KMS-11 (cell line): ENCODE data around the gene FAM13B.

ENCODE experiments used
- H2AFZ ChIP-seq: fragments of 200-600 bp; sonication (generic); 2 replicates; pipeline ENCODE4 v1.6.1; 2016; ENCODE audit warnings: antibody characterized with exemption, mixed run types, low read depth
- H3K27ac ChIP-seq: fragments of 200-600 bp; sonication (generic); 2 replicates; pipeline ENCODE4 v1.6.1; 2016; ENCODE audit warnings: mild to moderate bottlenecking, mixed run types
- H3K27me3 ChIP-seq: fragments of 200-600 bp; sonication (generic); 2 replicates; pipeline ENCODE4 v1.6.1; 2017; ENCODE audit warnings: mild to moderate bottlenecking, low read depth, mixed run types, moderate library complexity; ENCODE audit not compliant: insufficient read depth
- H3K36me3 ChIP-seq: fragments of 200-600 bp; sonication (generic); 2 replicates; pipeline ENCODE4 v1.6.1; 2017; ENCODE audit warnings: mild to moderate bottlenecking, mixed run types; ENCODE audit not compliant: insufficient read depth
- H3K4me1 ChIP-seq: fragments of 200-600 bp; sonication (generic); 2 replicates; pipeline ENCODE4 v1.6.1; 2016; ENCODE audit warnings: mild to moderate bottlenecking, low read depth, mixed run types; ENCODE audit not compliant: poor library complexity, severe bottlenecking
- H3K4me2 ChIP-seq: fragments of 200-600 bp; sonication (generic); 2 replicates; pipeline ENCODE4 v1.7.0; 2016; ENCODE audit warnings: mild to moderate bottlenecking, mixed run types
- H3K4me3 ChIP-seq: fragments of 200-600 bp; sonication (generic); IDR thresholded peaks from 2 replicates; pipeline ENCODE4 v1.6.1; 2017; ENCODE audit warnings: low read depth, low read length, mixed read lengths; ENCODE audit not compliant: insufficient read depth
- H3K79me2 ChIP-seq: fragments of 200-600 bp; sonication (generic); 2 replicates; pipeline ENCODE4 v1.6.1; 2016; ENCODE audit warnings: low read depth, mixed run types; ENCODE audit not compliant: insufficient read depth
- H3K9ac ChIP-seq: fragments of 200-600 bp; sonication (generic); 2 replicates; pipeline ENCODE4 v1.6.1; 2016; ENCODE audit warnings: mild to moderate bottlenecking, mixed run types
- H4K20me1 ChIP-seq: fragments of 200-600 bp; sonication (generic); 2 replicates; pipeline ENCODE4 v1.6.1; 2016; ENCODE audit warnings: mild to moderate bottlenecking, mixed run types; ENCODE audit not compliant: insufficient read depth
- CTCF ChIP-seq: fragments of 200-600 bp; sonication (generic); conservative IDR thresholded peaks from 2 replicates; pipeline ENCODE4 v1.6.1; 2017; ENCODE audit warnings: low read depth, mild to moderate bottlenecking, antibody characterized with exemption, low read length, moderate library complexity, mixed read lengths

FAM13B gene

GRCh38 chr5:137995749-137996128 lies 37.1 kb downstream of the FAM13B start:
- Histone ChIP-seq H3K79me2 (no peaks in the 10 kb centered on the region), H3K27ac (no peak overlapping the region), H3K36me3 (no peaks in the 10 kb centered on the region)

GRCh38 chr5:137995077-137995748 lies 37.7 kb downstream of the FAM13B start:
- H3K4me2 ChIP-seq = no peak overlapping the region
- no peak overlapping the region for H3K27ac ChIP-seq
- no peak overlapping the region for H2AFZ ChIP-seq
- H4K20me1 ChIP-seq = no peaks in the 10 kb centered on the region
- no peak overlapping the region for H3K4me3 ChIP-seq
- no peak for TF ChIP-seq CTCF
- no peaks in the 10 kb centered on the region for H3K79me2 ChIP-seq
- no peaks in the 10 kb centered on the region for H3K36me3 ChIP-seq
- no peaks in the 10 kb centered on the region for H3K27me3 ChIP-seq
- peaks cover 42% of the 10 kb centered on the region for H3K4me1 ChIP-seq
- no peak overlapping the region for H3K9ac ChIP-seq

More at GRCh38 chr5:137995749-137996128, 37.1 kb downstream of the FAM13B start:
- Histone ChIP-seq H2AFZ (no peak overlapping the region), H3K4me1 (peaks cover 42% of the 10 kb centered on the region), H3K27me3 (no peaks in the 10 kb centered on the region), H3K4me2 (no peak overlapping the region), H4K20me1 (no peaks in the 10 kb centered on the region), H3K9ac (no peak overlapping the region), H3K4me3 (no peak overlapping the region)
- no peak for TF ChIP-seq CTCF

GRCh38 chr5:137994556-137994955 lies 38.3 kb downstream of the FAM13B start:
- Histone ChIP-seq H3K9ac (no peak overlapping the region), H3K27me3 (no peaks in the 10 kb centered on the region), H3K4me1 (peaks cover 42% of the 10 kb centered on the region), H3K4me3 (no peak overlapping the region), H4K20me1 (no peaks in the 10 kb centered on the region), H2AFZ (no peak overlapping the region), H3K79me2 (no peaks in the 10 kb centered on the region), H3K36me3 (no peaks in the 10 kb centered on the region), H3K27ac (no peak overlapping the region), H3K4me2 (no peak overlapping the region)
- no peak for TF ChIP-seq CTCF

DNA sequence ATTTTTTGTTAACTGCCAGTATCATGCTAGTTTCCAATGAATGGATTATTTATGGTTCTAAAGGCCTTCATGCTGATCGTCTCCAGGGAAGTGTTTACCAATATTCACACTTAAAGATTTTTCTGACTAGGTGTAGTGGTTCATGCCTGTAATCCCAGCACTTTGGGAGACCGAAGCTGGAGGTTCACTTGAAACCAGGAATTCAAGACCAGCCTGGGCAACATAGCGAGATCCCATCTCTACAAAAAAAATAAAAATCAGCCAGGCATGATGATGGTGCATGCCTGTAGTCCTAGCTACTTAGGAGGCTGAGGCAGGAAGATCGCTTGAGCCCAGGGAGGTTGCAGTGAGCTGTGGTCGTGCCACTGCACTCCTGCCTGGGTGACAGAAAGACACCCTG lies 43.5 kb downstream of the FAM13B start:
- H3K4me3 ChIP-seq = no peak overlapping the region
- no peak overlapping the region for H3K4me2 ChIP-seq
- H3K27me3 ChIP-seq = no peaks in the 10 kb centered on the region
- no peaks in the 10 kb centered on the region for H3K4me1 ChIP-seq
- H3K79me2 ChIP-seq = no peaks in the 10 kb centered on the region
- no peaks in the 10 kb centered on the region for H3K36me3 ChIP-seq
- no peak overlapping the region for H3K9ac ChIP-seq
- no peak overlapping the region for H3K27ac ChIP-seq
- H4K20me1 ChIP-seq = no peaks in the 10 kb centered on the region
- no peak overlapping the region for H2AFZ ChIP-seq
- no peak for TF ChIP-seq CTCF
